GM18909 (cell line): ENCODE data around the gene ETV1.
"Not testable (repeated sequence)": the region's sequence is repeated elsewhere in the genome, so short reads cannot be mapped to it uniquely, and the experiment has no call there.

Source experiments
- ATAC-seq: cut with Tn5 transposase; IDR thresholded peaks from one replicate; pipeline ENCODE4 v1.9.1; 2021; ENCODE audit warnings: mild to moderate bottlenecking; ENCODE audit not compliant: unreplicated experiment, poor library complexity

ETV1 gene

DNA sequence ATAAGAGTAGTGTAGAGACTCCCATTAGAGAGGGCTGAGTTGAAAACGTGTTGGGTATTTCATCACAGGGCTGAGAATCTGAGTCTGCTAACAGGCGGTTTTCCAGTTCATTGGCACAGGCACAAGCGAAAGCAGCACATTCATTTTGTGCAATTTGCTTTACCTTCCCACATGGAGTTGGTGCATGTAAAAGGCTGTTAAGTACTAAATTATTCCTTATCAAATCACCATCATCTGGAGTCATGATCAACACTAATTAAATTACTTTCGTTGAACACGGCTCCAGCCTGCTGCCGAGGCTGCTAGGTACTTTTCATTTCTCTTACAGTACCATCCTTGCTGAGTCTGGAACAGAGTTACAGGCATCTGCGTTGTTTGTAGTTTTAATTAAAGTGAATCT lies 43.8 kb downstream of the ETV1 start:
- no peak for ATAC-seq

DNA sequence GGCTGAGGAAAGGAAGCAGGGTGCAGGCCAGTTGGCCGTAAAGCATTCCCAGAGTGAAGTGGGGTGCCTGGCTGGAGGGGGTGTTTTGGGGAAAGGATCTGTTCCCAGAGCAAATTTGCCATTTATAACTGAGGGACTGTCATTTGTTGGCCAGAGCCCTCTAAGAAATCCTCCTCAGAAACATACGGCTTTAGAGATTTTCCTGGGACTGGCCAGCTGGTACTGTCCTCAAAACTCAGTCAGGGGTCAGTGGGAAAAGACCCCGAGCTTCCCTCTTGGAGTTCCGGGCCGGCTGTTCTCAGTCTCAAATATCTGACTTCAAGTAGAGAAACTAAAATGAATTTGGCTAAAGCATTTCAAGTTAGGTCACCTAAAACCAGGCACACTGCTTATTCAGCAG lies 55.9 kb downstream of the ETV1 start:
- no peak for ATAC-seq

- ATAC-seq, result no peak
Measured at GRCh38 chr7:13933091-13933490, 56.4 kb downstream of the ETV1 start.

DNA sequence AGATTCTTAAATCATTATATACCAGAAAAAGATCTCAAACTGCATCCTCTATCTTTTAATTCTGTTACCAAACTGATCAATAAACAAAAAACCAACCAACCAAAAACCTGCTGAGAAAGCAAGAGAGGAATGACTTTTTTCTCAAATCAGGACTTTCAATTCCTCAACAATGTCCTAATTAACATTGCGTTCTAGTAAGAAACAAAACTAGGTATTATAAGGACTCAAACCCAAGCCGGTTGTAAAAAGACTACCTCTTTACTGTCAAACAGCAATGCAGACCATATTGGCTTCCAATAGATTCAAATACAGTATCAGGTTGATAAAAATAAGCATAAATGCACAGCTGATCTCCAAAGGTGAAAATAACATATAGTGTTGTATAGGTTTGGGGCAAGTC lies 57.3 kb downstream of the ETV1 start:
- ATAC-seq, result no peak

GRCh38 chr7:13921062-13921461 lies 68.4 kb downstream of the ETV1 start:
- no peak for ATAC-seq

- no peak for ATAC-seq
Measured at GRCh38 chr7:13920053-13920697, 69.3 kb downstream of the ETV1 start.

- not testable (repeated sequence) for ATAC-seq
Measured at GRCh38 chr7:13918333-13918732, 71.1 kb downstream of the ETV1 start.

GRCh38 chr7:13917103-13917502 lies 72.4 kb downstream of the ETV1 start:
- not testable (repeated sequence) for ATAC-seq

- ATAC-seq, result no peak
Measured at GRCh38 chr7:13915891-13916290, 73.6 kb downstream of the ETV1 start.

- ATAC-seq, result no peak
Measured at GRCh38 chr7:13912715-13913278, 76.7 kb downstream of the ETV1 start.

DNA sequence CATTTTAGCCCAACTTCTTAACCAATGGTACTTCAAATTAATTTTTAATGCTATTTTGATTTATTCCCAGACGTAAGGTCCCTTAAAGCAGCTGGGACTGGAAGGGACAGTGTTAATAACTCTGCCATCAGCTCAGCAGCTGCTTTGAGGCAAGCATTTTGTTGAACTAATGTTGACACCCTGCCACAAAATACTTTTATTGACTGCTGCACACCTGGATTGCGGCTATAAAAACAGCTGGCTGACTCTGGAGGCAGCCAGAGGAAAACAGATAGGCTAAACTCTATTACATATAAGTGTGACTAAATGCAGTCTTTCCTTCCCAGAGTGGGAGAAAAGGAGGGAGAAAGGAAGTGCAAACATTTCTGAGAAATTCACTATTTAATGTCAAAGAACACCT lies 77.6 kb downstream of the ETV1 start:
- no peak for ATAC-seq

- no peak for ATAC-seq
Measured at GRCh38 chr7:13910805-13911551, 78.5 kb downstream of the ETV1 start.

- ATAC-seq, result no peak
Measured at GRCh38 chr7:13908667-13909397, 80.6 kb downstream of the ETV1 start.

DNA sequence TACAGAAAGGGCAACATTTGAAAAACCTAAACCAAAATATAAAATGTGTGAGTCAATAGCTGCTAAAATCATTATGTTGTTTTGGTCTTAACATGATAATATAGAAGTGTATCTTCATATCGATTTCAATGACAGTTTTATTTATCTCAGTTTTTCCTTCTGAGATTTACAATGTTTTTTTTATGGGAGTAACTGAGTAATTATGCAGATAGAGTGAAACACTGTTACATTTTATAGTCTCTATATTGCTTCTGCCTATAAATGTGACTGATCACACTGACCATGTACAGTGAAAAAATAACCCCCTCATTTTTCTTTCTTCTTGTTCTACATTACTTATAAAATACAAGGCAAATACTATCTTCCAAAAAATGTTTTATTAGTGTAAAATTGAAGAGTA lies 81.6 kb downstream of the ETV1 start:
- ATAC-seq, result no peak

- no peak for ATAC-seq
Measured at GRCh38 chr7:13904689-13905088, 84.8 kb downstream of the ETV1 start.

DNA sequence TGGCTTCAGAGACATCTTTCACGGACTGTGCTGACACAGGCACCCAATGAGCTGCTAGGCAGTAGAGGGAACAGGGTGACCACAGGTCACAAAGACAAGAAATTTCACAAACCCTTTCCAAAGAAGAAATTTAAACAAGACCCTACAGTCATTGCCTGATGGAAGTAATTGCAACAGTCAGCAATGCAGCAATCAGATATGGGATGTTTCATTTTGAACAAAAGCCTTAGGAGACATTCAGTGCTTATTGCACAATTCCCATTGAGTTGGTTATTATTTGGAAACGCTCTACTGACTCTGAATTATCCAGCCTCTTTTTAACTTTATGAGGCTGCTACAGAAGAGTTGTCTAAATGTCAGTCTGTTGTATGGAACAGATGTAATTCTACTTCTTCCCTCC lies 85.5 kb downstream of the ETV1 start:
- no peak for ATAC-seq

- no peak for ATAC-seq
Measured at GRCh38 chr7:13901577-13901976, 87.9 kb downstream of the ETV1 start.

DNA sequence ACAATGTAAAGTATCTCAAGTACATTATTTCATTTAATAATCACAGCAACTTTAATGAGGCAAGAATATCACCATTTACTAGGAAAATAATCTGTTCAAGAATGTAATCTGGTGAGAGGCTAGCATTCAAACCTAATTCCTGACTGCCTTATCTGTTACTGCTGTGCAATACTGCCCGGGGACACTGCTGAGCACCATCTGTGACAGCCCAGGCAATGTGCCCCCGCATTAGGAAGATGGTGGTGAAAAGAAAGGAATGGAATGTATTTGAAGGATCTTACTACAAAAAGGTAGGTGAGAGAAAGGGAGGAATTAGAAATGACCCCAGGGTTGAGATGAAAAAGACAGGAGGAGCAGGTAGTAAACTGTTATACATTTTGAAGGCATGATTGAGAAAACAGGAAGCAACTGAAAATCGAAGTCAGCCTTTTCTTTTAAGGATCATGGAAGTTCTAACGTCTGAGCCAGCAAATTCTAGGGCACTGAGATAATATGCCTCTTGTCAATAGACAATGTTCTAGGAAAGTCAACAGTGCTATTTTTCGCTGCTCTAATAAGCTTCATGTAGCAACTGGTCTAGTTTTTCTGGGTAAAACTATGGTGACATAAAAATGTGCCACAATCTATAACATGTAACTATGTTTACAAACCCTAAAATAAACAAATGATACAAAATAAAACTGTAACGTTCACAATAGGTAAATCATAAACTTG lies 90.4 kb downstream of the ETV1 start:
- no peak for ATAC-seq

- no peak for ATAC-seq
Measured at GRCh38 chr7:13897819-13898218, 91.6 kb downstream of the ETV1 start.

DNA sequence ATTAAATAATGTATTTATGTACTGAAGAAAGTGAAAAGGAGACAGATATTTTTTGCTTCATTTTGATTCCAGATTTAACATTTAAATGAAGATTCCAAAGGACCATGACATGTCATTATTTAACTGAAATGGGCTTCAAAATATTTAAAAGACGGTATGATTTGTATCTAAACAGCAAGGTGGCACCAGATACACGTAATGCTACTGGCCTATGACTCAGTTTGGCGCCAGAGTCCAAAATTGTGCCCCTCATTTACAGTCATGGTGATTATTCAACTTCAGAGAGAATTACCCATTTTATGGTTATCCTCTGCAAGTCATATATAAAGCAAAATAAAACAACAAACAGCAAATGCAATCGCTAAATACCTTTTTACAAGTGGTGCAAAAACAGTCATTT lies 94.5 kb downstream of the ETV1 start:
- no peak for ATAC-seq

DNA sequence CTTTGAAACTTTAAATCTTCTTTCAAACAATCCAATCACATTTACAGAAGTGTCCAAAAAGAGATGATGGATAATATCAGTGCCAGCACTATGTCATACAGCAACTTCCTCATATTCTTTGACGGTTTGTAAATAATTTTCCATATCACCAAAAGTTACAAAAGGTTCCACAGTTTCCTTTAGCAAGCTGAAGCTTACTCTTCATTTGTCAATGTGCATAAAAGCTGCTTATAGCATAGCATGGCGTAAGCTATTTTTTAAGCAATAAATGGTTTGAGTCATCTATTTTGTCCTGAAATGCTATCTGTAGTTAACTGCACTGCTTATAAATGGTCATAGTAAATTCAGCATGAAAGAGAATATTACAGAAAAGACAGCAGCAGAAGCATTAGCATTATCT lies 95.1 kb downstream of the ETV1 start:
- no peak for ATAC-seq
